Osteoblast (primary cell): ENCODE measurements around the gene LGSN. TPM values are rescaled to one million over a fixed set of nuclear protein-coding genes. Genes with fewer than 3 reads are reported as not detected.
"Not testable (repeated sequence)": the region's sequence is repeated elsewhere in the genome, so short reads cannot be mapped to it uniquely, and the experiment has no call there.

Source experiments
- DNase-seq: peaks from one replicate; pipeline ENCODE4 v3.0.0; 2011; ENCODE audit warnings: low spot score, mixed read lengths; ENCODE audit not compliant: insufficient read length; ENCODE audit errors: missing footprints
- H2AFZ ChIP-seq: 2 replicates; pipeline ENCODE4 v1.6.0; 2011; ENCODE audit warnings: mild to moderate bottlenecking, low read length
- H3K27ac ChIP-seq: 2 replicates; pipeline ENCODE4 v1.5.1; 2011; ENCODE audit warnings: mild to moderate bottlenecking, low read depth, low read length, moderate library complexity
- H3K27me3 ChIP-seq: 2 replicates; pipeline ENCODE4 v1.6.0; 2012; ENCODE audit warnings: mild to moderate bottlenecking, control low read depth, inconsistent platforms, low read length, moderate library complexity; ENCODE audit not compliant: insufficient read depth
- H3K36me3 ChIP-seq: 2 replicates; pipeline ENCODE4 v1.5.1; 2011; ENCODE audit warnings: mild to moderate bottlenecking, low read length, control low read depth, moderate library complexity; ENCODE audit not compliant: insufficient read depth
- H3K4me1 ChIP-seq: 2 replicates; pipeline ENCODE4 v1.5.1; 2011; ENCODE audit warnings: mild to moderate bottlenecking, low read length, control low read depth, moderate library complexity; ENCODE audit not compliant: insufficient read depth
- H3K4me2 ChIP-seq: 2 replicates; pipeline ENCODE4 v1.6.0; 2011; ENCODE audit warnings: mild to moderate bottlenecking, low read length; ENCODE audit not compliant: insufficient read depth
- H3K4me3 ChIP-seq: fragments of 200-600 bp; sonication (generic); 3 replicates; pipeline ENCODE4 v1.5.1; 2012; ENCODE audit warnings: mild to moderate bottlenecking, low read length, inconsistent platforms; ENCODE audit not compliant: insufficient read depth
- H3K79me2 ChIP-seq: 2 replicates; pipeline ENCODE4 v1.6.0; 2012; ENCODE audit warnings: mild to moderate bottlenecking, low read length, control low read depth, inconsistent platforms; ENCODE audit not compliant: insufficient read depth
- H3K9me3 ChIP-seq: 2 replicates; pipeline ENCODE4 v1.5.1; 2011; ENCODE audit warnings: low read depth, low read length, control low read depth
- H4K20me1 ChIP-seq: 2 replicates; pipeline ENCODE4 v1.6.0; 2012; ENCODE audit warnings: mild to moderate bottlenecking, low read length, control low read depth; ENCODE audit not compliant: insufficient read depth
- CTCF ChIP-seq: IDR thresholded peaks from 2 replicates; pipeline ENCODE4 v1.5.1; 2011; ENCODE audit warnings: mild to moderate bottlenecking, low read depth, low read length, moderate library complexity; ENCODE audit errors: extremely low read depth
- total RNA-seq: library from RNA; depleted of rRNA; stranded (reverse); fragments of >200 nt; gene quantifications from 2 replicates; pipeline ENCODE4 v1.2.3, GENCODE V29; 2012

Gene LGSN
- total RNA-seq, 1 donor, result not detected

GRCh38 chr6:63245909-63246308 is 73.9 kb downstream of the LGSN start:
- Histone ChIP-seq H3K9me3 (no peaks in the 10 kb centered on the region), H3K79me2 (no peaks in the 10 kb centered on the region), H3K36me3 (no peaks in the 10 kb centered on the region), H3K4me1 (no peaks in the 10 kb centered on the region), H3K4me2 (no peak overlapping the region), H3K27me3 (no peaks in the 10 kb centered on the region), H4K20me1 (no peaks in the 10 kb centered on the region), H3K27ac (no peak overlapping the region), H2AFZ (no peak overlapping the region), H3K4me3 (no peak overlapping the region)
- no peak for DNase-seq
- no peak for TF ChIP-seq CTCF

- DNase-seq, result no peak
- Histone ChIP-seq H3K9me3 (no peaks in the 10 kb centered on the region), H3K36me3 (no peaks in the 10 kb centered on the region), H2AFZ (no peak overlapping the region), H3K4me1 (no peaks in the 10 kb centered on the region), H3K27ac (no peak overlapping the region), H3K79me2 (no peaks in the 10 kb centered on the region), H3K27me3 (no peaks in the 10 kb centered on the region), H4K20me1 (no peaks in the 10 kb centered on the region), H3K4me2 (no peak overlapping the region), H3K4me3 (no peak overlapping the region)
- TF ChIP-seq CTCF, result no peak
Measured at GRCh38 chr6:63245420-63245819, 74.4 kb downstream of the LGSN start.

GRCh38 chr6:63236398-63236817 is 83.4 kb downstream of the LGSN start:
- Histone ChIP-seq H3K4me1 (no peaks in the 10 kb centered on the region), H3K36me3 (no peaks in the 10 kb centered on the region), H3K27ac (no peak overlapping the region), H3K9me3 (no peaks in the 10 kb centered on the region), H2AFZ (no peak overlapping the region), H3K4me2 (no peak overlapping the region), H3K79me2 (no peaks in the 10 kb centered on the region), H3K4me3 (no peak overlapping the region), H3K27me3 (no peaks in the 10 kb centered on the region), H4K20me1 (no peaks in the 10 kb centered on the region)
- TF ChIP-seq CTCF, result no peak
- no peak for DNase-seq

GRCh38 chr6:63230511-63230910 is 89.3 kb downstream of the LGSN start:
- not testable (repeated sequence) for H3K4me3 ChIP-seq, H3K27me3 ChIP-seq, H3K36me3 ChIP-seq, H2AFZ ChIP-seq, H3K4me1 ChIP-seq, H3K9me3 ChIP-seq, H3K4me2 ChIP-seq, H4K20me1 ChIP-seq, H3K79me2 ChIP-seq, DNase-seq, H3K27ac ChIP-seq

- H3K27ac ChIP-seq, H3K4me1 ChIP-seq, H3K4me3 ChIP-seq, DNase-seq, H3K27me3 ChIP-seq, H4K20me1 ChIP-seq, H3K79me2 ChIP-seq, H3K9me3 ChIP-seq, H2AFZ ChIP-seq, H3K36me3 ChIP-seq, H3K4me2 ChIP-seq: not testable (repeated sequence)
Measured at GRCh38 chr6:63230027-63230426, 89.8 kb downstream of the LGSN start.

GRCh38 chr6:63227928-63228894 is 91.6 kb downstream of the LGSN start:
- not testable (repeated sequence) for H3K4me3 ChIP-seq, H3K79me2 ChIP-seq, H3K27ac ChIP-seq, H3K4me2 ChIP-seq, H3K36me3 ChIP-seq, DNase-seq, H4K20me1 ChIP-seq, H3K4me1 ChIP-seq, H2AFZ ChIP-seq, H3K9me3 ChIP-seq, H3K27me3 ChIP-seq
